ES-I3 (cell line): ENCODE results near the gene GRK3.

Experiments used
- H3K36me3 ChIP-seq: 2 replicates; pipeline ENCODE4 v1.6.1; 2013; ENCODE audit warnings: mild to moderate bottlenecking, low read length, control low read depth, moderate library complexity; ENCODE audit not compliant: insufficient read depth
- H3K4me1 ChIP-seq: 2 replicates; pipeline ENCODE4 v1.6.1; 2013; ENCODE audit warnings: mild to moderate bottlenecking, control low read depth, low read length; ENCODE audit not compliant: insufficient read depth
- H3K9ac ChIP-seq: 2 replicates; pipeline ENCODE4 v1.6.1; 2013; ENCODE audit warnings: low read depth, mild to moderate bottlenecking, low read length, moderate library complexity
- H3K9me3 ChIP-seq: 2 replicates; pipeline ENCODE4 v1.6.1; 2013; ENCODE audit warnings: mild to moderate bottlenecking, low read length, moderate library complexity; ENCODE audit not compliant: control insufficient read depth, insufficient read depth

GRK3 gene

GRCh38 chr22:25692397-25693267, 128.2 kb downstream of the GRK3 start:
- Histone ChIP-seq H3K36me3 (no peaks in the 10 kb centered on the region; the same call in 1 of the 2 replicates), H3K9ac (no peak overlapping the region), H3K9me3 (no peaks in the 10 kb centered on the region), H3K4me1 (no peaks in the 10 kb centered on the region)

- no peaks in the 10 kb centered on the region for H3K9me3 ChIP-seq
- H3K36me3 ChIP-seq = no peaks in the 10 kb centered on the region; the same call in 1 of the 2 replicates
- H3K4me1 ChIP-seq = no peaks in the 10 kb centered on the region
- no peak overlapping the region for H3K9ac ChIP-seq
These were observed 128.7 kb downstream of the GRK3 start for GRCh38 chr22:25693268-25693565.

GRCh38 chr22:25694196-25694907, 129.9 kb downstream of the GRK3 start:
- no peaks in the 10 kb centered on the region for H3K4me1 ChIP-seq
- H3K9me3 ChIP-seq = no peaks in the 10 kb centered on the region
- no peaks in the 10 kb centered on the region; the same call in 1 of the 2 replicates for H3K36me3 ChIP-seq
- no peak overlapping the region for H3K9ac ChIP-seq

GRCh38 chr22:25695146-25695545, 130.7 kb downstream of the GRK3 start:
- Histone ChIP-seq H3K9me3 (no peaks in the 10 kb centered on the region), H3K4me1 (no peaks in the 10 kb centered on the region), H3K9ac (no peak overlapping the region), H3K36me3 (no peaks in the 10 kb centered on the region; the same call in 1 of the 2 replicates)

- no peak overlapping the region for H3K9ac ChIP-seq
- no peaks in the 10 kb centered on the region; the same call in 1 of the 2 replicates for H3K36me3 ChIP-seq
- H3K9me3 ChIP-seq = no peaks in the 10 kb centered on the region
- no peaks in the 10 kb centered on the region for H3K4me1 ChIP-seq
These were observed 132.3 kb downstream of the GRK3 start for GRCh38 chr22:25696763-25697162.

GRCh38 chr22:25697181-25697664, 132.7 kb downstream of the GRK3 start:
- no peaks in the 10 kb centered on the region for H3K4me1 ChIP-seq
- H3K9ac ChIP-seq = no peak overlapping the region
- no peaks in the 10 kb centered on the region; the same call in 1 of the 2 replicates for H3K36me3 ChIP-seq
- no peaks in the 10 kb centered on the region for H3K9me3 ChIP-seq

- Histone ChIP-seq H3K9me3 (no peaks in the 10 kb centered on the region), H3K36me3 (no peaks in the 10 kb centered on the region; the same call in 1 of the 2 replicates), H3K4me1 (no peaks in the 10 kb centered on the region), H3K9ac (no peak overlapping the region)
These were observed 133.5 kb downstream of the GRK3 start for GRCh38 chr22:25697978-25698377.

GRCh38 chr22:25698461-25698860, 134.0 kb downstream of the GRK3 start:
- H3K4me1 ChIP-seq = no peaks in the 10 kb centered on the region
- H3K9me3 ChIP-seq = no peaks in the 10 kb centered on the region
- H3K36me3 ChIP-seq = no peaks in the 10 kb centered on the region; the same call in 1 of the 2 replicates
- no peak overlapping the region for H3K9ac ChIP-seq

GRCh38 chr22:25698978-25699377, 134.5 kb downstream of the GRK3 start:
- Histone ChIP-seq H3K9ac (no peak overlapping the region), H3K9me3 (no peaks in the 10 kb centered on the region), H3K4me1 (no peaks in the 10 kb centered on the region), H3K36me3 (no peaks in the 10 kb centered on the region; the same call in 1 of the 2 replicates)

- Histone ChIP-seq H3K4me1 (no peaks in the 10 kb centered on the region), H3K9ac (no peak overlapping the region), H3K9me3 (no peaks in the 10 kb centered on the region), H3K36me3 (no peaks in the 10 kb centered on the region)
These were observed 136.7 kb downstream of the GRK3 start for GRCh38 chr22:25701056-25701780.

- no peaks in the 10 kb centered on the region for H3K9me3 ChIP-seq
- no peaks in the 10 kb centered on the region for H3K4me1 ChIP-seq
- no peaks in the 10 kb centered on the region for H3K36me3 ChIP-seq
- H3K9ac ChIP-seq = no peak overlapping the region
These were observed 137.6 kb downstream of the GRK3 start for GRCh38 chr22:25702040-25702439.

- Histone ChIP-seq H3K9me3 (no peaks in the 10 kb centered on the region), H3K36me3 (no peaks in the 10 kb centered on the region), H3K9ac (no peak overlapping the region), H3K4me1 (no peaks in the 10 kb centered on the region)
These were observed 138.2 kb downstream of the GRK3 start for GRCh38 chr22:25702571-25703167.

GRCh38 chr22:25704701-25705100, 140.2 kb downstream of the GRK3 start:
- Histone ChIP-seq H3K4me1 (no peaks in the 10 kb centered on the region), H3K36me3 (no peaks in the 10 kb centered on the region), H3K9me3 (no peaks in the 10 kb centered on the region), H3K9ac (no peak overlapping the region)

- H3K36me3 ChIP-seq = no peaks in the 10 kb centered on the region
- H3K9me3 ChIP-seq = no peaks in the 10 kb centered on the region
- H3K9ac ChIP-seq = no peak overlapping the region
- H3K4me1 ChIP-seq = no peaks in the 10 kb centered on the region
These were observed 141.7 kb downstream of the GRK3 start for GRCh38 chr22:25706197-25706596.
